PC-3 (cell line): ENCODE measurements around the gene TMEM125. TPM values are rescaled to one million over a fixed set of nuclear protein-coding genes. Genes with fewer than 3 reads are reported as not detected.

Source experiments
- ATAC-seq: fragments of 200-7000 bp; cut with Tn5 transposase; 2 replicates; pipeline ENCODE4 v1.9.1; 2020; ENCODE audit warnings: mild to moderate bottlenecking, moderate library complexity
- BruUV-seq: library from RNA; stranded (reverse); fragments of 400-500 nt; replicated peaks from 2 replicates; lab custom pipeline; 2021; lab: Mats Ljungman, UMichigan
- CTCF ChIA-PET: fragments of 300-600 bp; sonication (Branson Sonifier 250); formaldehyde crosslinking; loops from one replicate; lab custom pipeline; 2022; ENCODE audit warnings: antibody characterized with exemption; lab: Charles Lee
- POLR2A ChIA-PET: fragments of 300-600 bp; sonication (Branson Sonifier 250); formaldehyde crosslinking; loops from one replicate; lab custom pipeline; 2022; ENCODE audit warnings: antibody characterized with exemption; ENCODE audit not compliant: unreplicated experiment; lab: Charles Lee
- DNase-seq: peaks from one replicate; pipeline ENCODE4 v3.0.0-alpha.2; 2015
- H2AFZ ChIP-seq: fragments of 300-600 bp; sonication (generic); 2 replicates; pipeline ENCODE4 v1.6.0; 2016; ENCODE audit warnings: antibody characterized with exemption, low read length
- H3F3A ChIP-seq: fragments of 300-600 bp; sonication (generic); one replicate; pipeline ENCODE4 v1.6.0; 2017; ENCODE audit warnings: antibody characterized with exemption, low read length, control low read depth, mild to moderate bottlenecking; ENCODE audit not compliant: unreplicated experiment
- H3K27ac ChIP-seq: fragments of 300-600 bp; sonication (generic); 2 replicates; pipeline ENCODE4 v1.5.1; 2016; ENCODE audit warnings: mild to moderate bottlenecking, low read length
- H3K27me3 ChIP-seq: fragments of 300-600 bp; sonication (generic); 2 replicates; pipeline ENCODE4 v1.6.1; 2016; ENCODE audit warnings: low read length, mixed read lengths
- H3K36me3 ChIP-seq: fragments of 300-600 bp; sonication (generic); 2 replicates; pipeline ENCODE4 v1.6.1; 2016; ENCODE audit warnings: low read depth, mixed run types, low read length, mixed read lengths
- H3K4me1 ChIP-seq: fragments of 300-600 bp; sonication (generic); 2 replicates; pipeline ENCODE4 v1.5.1; 2016; ENCODE audit warnings: low read length; ENCODE audit not compliant: insufficient read depth
- H3K4me2 ChIP-seq: fragments of 300-600 bp; sonication (generic); 2 replicates; pipeline ENCODE4 v1.6.0; 2016; ENCODE audit warnings: low read length
- H3K4me3 ChIP-seq: fragments of 300-600 bp; sonication (generic); 2 replicates; pipeline ENCODE4 v1.5.1; 2016; ENCODE audit warnings: mild to moderate bottlenecking, low read length, mixed read lengths
- H3K79me2 ChIP-seq: fragments of 300-600 bp; sonication (generic); 2 replicates; pipeline ENCODE4 v1.6.1; 2017; ENCODE audit warnings: low read length, mixed read lengths
- H3K9ac ChIP-seq: fragments of 300-600 bp; sonication (generic); 2 replicates; pipeline ENCODE4 v1.6.0; 2016; ENCODE audit warnings: mild to moderate bottlenecking, low read length
- H3K9me2 ChIP-seq: fragments of 300-600 bp; sonication (generic); replicated peaks from 2 replicates; pipeline ENCODE4 v1.6.1; 2016; ENCODE audit warnings: mixed run types, low read length, mixed read lengths
- H3K9me3 ChIP-seq: fragments of 300-600 bp; sonication (generic); 2 replicates; pipeline ENCODE4 v1.6.1; 2016; ENCODE audit warnings: low read length, mixed read lengths
- H4K20me1 ChIP-seq: fragments of 300-600 bp; sonication (generic); 2 replicates; pipeline ENCODE4 v1.6.1; 2016; ENCODE audit warnings: low read length, mixed read lengths
- CTCF ChIP-seq: fragments of 300-600 bp; sonication (generic); conservative IDR thresholded peaks from 2 replicates; pipeline ENCODE4 v1.5.1; 2017; ENCODE audit warnings: antibody characterized with exemption, low read depth, mild to moderate bottlenecking, low read length
- EZH2 ChIP-seq: fragments of 300-600 bp; sonication (generic); IDR thresholded peaks from one replicate; pipeline ENCODE4 v1.6.1; 2017; ENCODE audit warnings: antibody characterized with exemption, mild to moderate bottlenecking, low read length; ENCODE audit not compliant: unreplicated experiment
- EZH2phosphoT487 ChIP-seq: fragments of 300-600 bp; sonication (generic); IDR thresholded peaks from 2 replicates; pipeline ENCODE4 v1.6.1; 2018; ENCODE audit warnings: mild to moderate bottlenecking, antibody characterized with exemption, low read length, borderline replicate concordance
- intact Hi-C: fragments of 100-400 bp; cut with micrococcal nuclease; formaldehyde crosslinking; loops from 2 replicates; pipeline ENCODE4 v1.9.0; 2023
- total RNA-seq: library from RNA; depleted of rRNA; stranded (reverse); fragments of >200 nt; gene quantifications from 2 replicates; pipeline ENCODE4 v1.2.3, GENCODE V29; 2014

TMEM125 gene
- total RNA-seq, 1 experiment from 2014 or later = 9.8 TPM

DNA sequence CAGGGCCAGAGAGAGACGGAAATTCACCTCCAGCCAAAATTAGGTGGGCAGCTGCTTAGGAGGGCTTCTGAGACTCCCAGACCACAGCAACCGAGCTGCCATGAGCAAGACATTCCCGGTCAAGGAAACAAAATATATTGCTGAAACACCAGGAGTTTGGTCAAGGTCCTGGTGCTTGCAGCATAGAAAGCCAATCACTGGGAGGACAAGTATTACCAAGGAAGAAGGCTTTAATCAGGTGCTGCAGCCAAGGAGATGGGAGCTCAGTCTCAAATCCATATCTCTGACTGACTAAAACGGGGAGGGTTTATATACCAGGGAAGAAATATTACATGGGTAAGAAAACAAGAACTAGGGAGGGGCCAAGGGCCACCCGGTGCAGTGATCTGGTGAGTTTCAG lies 18.8 kb upstream of the TMEM125 start:
- no peak for DNase-seq

DNA sequence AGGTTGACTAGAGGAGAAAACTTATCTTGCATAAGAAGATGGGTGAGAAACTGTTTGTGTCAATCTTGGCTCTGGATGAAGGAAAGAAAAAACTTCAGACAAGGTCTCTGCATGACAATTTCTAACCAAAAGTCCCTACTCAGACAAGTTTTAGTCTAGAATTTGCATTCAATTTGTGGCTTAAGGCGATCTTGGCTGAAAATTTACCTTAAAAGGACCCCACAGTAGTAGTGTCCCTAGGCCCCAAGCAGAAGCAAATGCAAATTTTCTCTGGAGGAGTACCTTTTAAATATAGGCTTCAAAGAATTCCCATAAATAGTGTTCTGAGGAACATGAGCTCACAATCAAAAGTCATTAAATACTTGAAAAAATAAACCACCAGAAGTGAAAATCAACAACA lies 17.6 kb upstream of the TMEM125 start:
- Histone ChIP-seq H3K79me2 (no peaks in the 10 kb centered on the region), H3K9me2 (no peaks in the 10 kb centered on the region), H4K20me1 (no peaks in the 10 kb centered on the region), H3K9me3 (peaks cover 12% of the 10 kb centered on the region), H3K4me3 (no peak overlapping the region), H3K27me3 (no peaks in the 10 kb centered on the region), H3K9ac (no peak overlapping the region), H3K27ac (no peak overlapping the region), H3K4me1 (no peaks in the 10 kb centered on the region), H3K4me2 (no peak overlapping the region), H3K36me3 (no peaks in the 10 kb centered on the region), H2AFZ (no peak overlapping the region), H3F3A (no peaks in the 10 kb centered on the region)
- DNase-seq = no peak
- no peak for ATAC-seq
- no peak for TF ChIP-seq EZH2phosphoT487
- TF ChIP-seq EZH2 = no peak
- TF ChIP-seq CTCF = no peak
- intact Hi-C loops = no loop called here
- ChIA-PET CTCF (no interaction called here), POLR2A (no interaction called here)
- no TSS peak for BruUV-seq

More for the DNA sequence above, 18.8 kb upstream of the TMEM125 start:
- TF ChIP-seq EZH2phosphoT487 (no peak), CTCF (no peak), EZH2 (no peak)
- Histone ChIP-seq H3K9ac (no peak overlapping the region), H3K4me3 (no peak overlapping the region), H3K36me3 (no peaks in the 10 kb centered on the region), H3F3A (no peaks in the 10 kb centered on the region), H3K9me2 (no peaks in the 10 kb centered on the region), H3K4me1 (no peaks in the 10 kb centered on the region), H3K27me3 (no peaks in the 10 kb centered on the region), H3K4me2 (no peak overlapping the region), H3K27ac (no peak overlapping the region), H2AFZ (no peak overlapping the region), H3K79me2 (no peaks in the 10 kb centered on the region), H4K20me1 (no peaks in the 10 kb centered on the region), H3K9me3 (peaks cover 22% of the 10 kb centered on the region)
- no peak for ATAC-seq
- intact Hi-C loops = no loop called here
- BruUV-seq = no TSS peak
- ChIA-PET CTCF (no interaction called here), POLR2A (no interaction called here)

DNA sequence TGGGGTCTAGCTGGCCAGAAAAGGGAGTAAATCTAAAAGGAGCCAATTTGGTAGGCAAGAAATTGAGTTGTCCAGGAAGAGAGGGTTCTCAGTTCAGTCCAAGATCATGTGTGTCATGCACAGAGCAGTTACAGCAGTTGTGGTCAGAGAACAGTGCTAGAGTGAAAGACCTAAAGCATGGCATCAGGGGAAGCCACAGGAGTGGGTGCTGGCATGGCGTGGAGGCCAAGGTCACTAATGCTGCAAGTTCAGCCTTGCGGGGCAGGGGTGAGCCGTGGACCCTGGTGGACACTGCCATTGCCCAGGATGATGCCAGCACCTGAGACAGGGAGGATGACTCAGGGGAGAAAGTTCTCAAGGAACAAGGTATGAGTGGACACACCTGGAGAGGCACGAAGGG lies 16.6 kb upstream of the TMEM125 start:
- POLR2A ChIA-PET = no interaction called here

More for the DNA sequence above, 16.6 kb upstream of the TMEM125 start:
- CTCF ChIA-PET = no interaction called here
- ATAC-seq (no peak), DNase-seq (no peak)
- BruUV-seq = no TSS peak
- no peak overlapping the region for H3K9ac ChIP-seq
- peaks cover 11% of the 10 kb centered on the region; the same call in 1 of the 2 replicates for H3K9me3 ChIP-seq
- H3K4me2 ChIP-seq = no peak overlapping the region
- no peaks in the 10 kb centered on the region for H4K20me1 ChIP-seq
- H3K9me2 ChIP-seq = no peaks in the 10 kb centered on the region
- H2AFZ ChIP-seq = no peak overlapping the region
- no peaks in the 10 kb centered on the region for H3K79me2 ChIP-seq
- H3K27ac ChIP-seq = no peak overlapping the region
- TF ChIP-seq EZH2 = no peak
- no peak for TF ChIP-seq CTCF
- no peak for TF ChIP-seq EZH2phosphoT487
- H3F3A ChIP-seq = no peaks in the 10 kb centered on the region
- H3K27me3 ChIP-seq = no peaks in the 10 kb centered on the region
- no peak overlapping the region for H3K4me3 ChIP-seq
- intact Hi-C loops = no loop called here
- no peaks in the 10 kb centered on the region for H3K36me3 ChIP-seq
- no peaks in the 10 kb centered on the region for H3K4me1 ChIP-seq
